Measurements from ENCODE around the gene PRKACA.

PRKACA gene

GRCh38 chr19:14118165-14119051 lies 846 bp upstream of the PRKACA start:
- no peak for DNase-seq (ENCODE audit: low read depth in 2 of 2, low spot score in 1 of 2)

GRCh38 chr19:14116918-14117578 lies 514 bp downstream of the PRKACA start:
- no peak for DNase-seq (ENCODE audit: low read depth in 2 of 2, low spot score in 1 of 2)

- DNase-seq (ENCODE audit: low read depth in 2 of 2, low spot score in 1 of 2): no peak
Observed at GRCh38 chr19:14116525-14116917, 1.0 kb downstream of the PRKACA start.

- no peak for DNase-seq (ENCODE audit: low read depth in 2 of 2, low spot score in 1 of 2)
Observed at GRCh38 chr19:14115756-14116155, 1.8 kb downstream of the PRKACA start.

GRCh38 chr19:14114854-14115253 lies 2.7 kb downstream of the PRKACA start:
- DNase-seq (ENCODE audit: low read depth in 2 of 2, low spot score in 1 of 2): no peak

GRCh38 chr19:14114439-14114838 lies 3.1 kb downstream of the PRKACA start:
- DNase-seq (ENCODE audit: low read depth in 2 of 2, low spot score in 1 of 2): no peak

GRCh38 chr19:14113762-14114414 lies 3.7 kb downstream of the PRKACA start:
- no peak for DNase-seq (ENCODE audit: low read depth in 2 of 2, low spot score in 1 of 2)

- DNase-seq (ENCODE audit: low read depth in 2 of 2, low spot score in 1 of 2): no peak
Observed at GRCh38 chr19:14112809-14113385, 4.7 kb downstream of the PRKACA start.

GRCh38 chr19:14112051-14112808 lies 5.3 kb downstream of the PRKACA start:
- DNase-seq (ENCODE audit: low read depth in 2 of 2, low spot score in 1 of 2): no peak

- DNase-seq (ENCODE audit: low read depth in 2 of 2, low spot score in 1 of 2): no peak
Observed at GRCh38 chr19:14111486-14111885, 6.1 kb downstream of the PRKACA start.

GRCh38 chr19:14110650-14111049 lies 6.9 kb downstream of the PRKACA start:
- DNase-seq (ENCODE audit: low read depth in 2 of 2, low spot score in 1 of 2): no peak

GRCh38 chr19:14107581-14108461 lies 9.7 kb downstream of the PRKACA start:
- no peak for DNase-seq (ENCODE audit: low read depth in 2 of 2, low spot score in 1 of 2)

- no peak for DNase-seq (ENCODE audit: low read depth in 2 of 2, low spot score in 1 of 2)
Observed at GRCh38 chr19:14106840-14107239, 10.7 kb downstream of the PRKACA start.

- no peak for DNase-seq (ENCODE audit: low read depth in 2 of 2, low spot score in 1 of 2)
Observed at GRCh38 chr19:14105680-14106079, 11.9 kb downstream of the PRKACA start.

GRCh38 chr19:14103310-14103709 lies 14.3 kb downstream of the PRKACA start:
- DNase-seq (ENCODE audit: low read depth in 2 of 2, low spot score in 1 of 2): no peak

GRCh38 chr19:14102756-14103155 lies 14.8 kb downstream of the PRKACA start:
- DNase-seq (ENCODE audit: low read depth in 2 of 2, low spot score in 1 of 2): no peak

GRCh38 chr19:14102102-14102696 lies 15.4 kb downstream of the PRKACA start:
- DNase-seq (ENCODE audit: low read depth in 2 of 2, low spot score in 1 of 2): no peak

- no peak for DNase-seq (ENCODE audit: low read depth in 2 of 2, low spot score in 1 of 2)
Observed at GRCh38 chr19:14101003-14101545, 16.5 kb downstream of the PRKACA start.

GRCh38 chr19:14097532-14098151 lies 19.9 kb downstream of the PRKACA start:
- no peak for DNase-seq (ENCODE audit: low read depth in 2 of 2, low spot score in 1 of 2)
